Hepatocyte (in vitro differentiated cells): ENCODE results near the gene INO80.

Experiments
- CTCF ChIP-seq: fragments of 200-600 bp; sonication (generic); IDR thresholded peaks from 2 replicates; pipeline ENCODE4 v1.5.1; 2016; ENCODE audit warnings: antibody characterized with exemption, mild to moderate bottlenecking; ENCODE audit not compliant: poor library complexity
- EZH2 ChIP-seq: fragments of 200-600 bp; sonication (generic); IDR thresholded peaks from 2 replicates; pipeline ENCODE4 v1.6.1; 2016; ENCODE audit warnings: antibody characterized with exemption, mild to moderate bottlenecking, borderline replicate concordance
- EZH2phosphoT487 ChIP-seq: fragments of 200-600 bp; sonication (generic); IDR thresholded peaks from one replicate; pipeline ENCODE4 v1.6.1; 2018; ENCODE audit warnings: antibody characterized with exemption, mild to moderate bottlenecking, low read depth, moderate library complexity; ENCODE audit not compliant: unreplicated experiment, severe bottlenecking

GRCh38 chr15:41106947-41107346, 9.1 kb downstream of the INO80 start:
- TF ChIP-seq CTCF = no peak
- no peak for TF ChIP-seq EZH2
- TF ChIP-seq EZH2phosphoT487 = no peak
